Right lobe of liver (tissue), 4 donors: ENCODE data around the gene UEVLD.

Source experiments
- POLR2A ChIP-seq: fragments of 450-650 bp; IDR thresholded peaks from one replicate; pipeline ENCODE4 v1.6.1; 2017; ENCODE audit warnings: antibody characterized with exemption, mild to moderate bottlenecking
- TF ChIP-seq, protein P1 (sequence below), 4 donors: fragments of 200-600 bp in 3 of 4; fragments of 450-650 bp in 1 of 4; IDR thresholded peaks; one replicate each; pipeline versions ENCODE4 v1.5.1 to v1.8.0; 2016 to 2022; ENCODE audit warnings: antibody characterized with exemption in 4 of 4, mild to moderate bottlenecking in 2 of 4
- donor health status: DM: no; HTN: no; CAD: no.
- donor health status: DM: no; HTN: no; CAD: no.
- donor health status: DM: no; HTN: yes; CAD: no.

DNA sequence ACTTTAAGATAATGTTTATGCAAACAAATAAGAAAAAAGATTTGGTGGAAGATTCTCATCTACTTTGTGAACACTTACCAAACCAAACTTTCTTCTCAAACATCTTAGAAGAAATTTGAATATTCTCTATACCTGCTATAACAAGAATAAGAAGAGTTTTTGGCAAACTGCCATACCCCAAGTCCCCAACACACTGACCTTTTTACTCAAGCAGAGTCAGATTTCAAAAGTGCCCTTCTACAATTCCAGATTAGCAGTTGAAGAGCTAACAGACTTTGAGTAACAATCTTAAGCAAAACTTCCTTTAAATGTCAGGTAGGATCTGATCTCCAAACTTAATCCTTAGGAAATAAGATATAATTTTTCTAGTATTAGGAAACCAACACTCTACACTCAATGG, 95.6 kb downstream of the UEVLD start:
- TF ChIP-seq POLR2A = no peak
- TF ChIP-seq, protein P1, sequence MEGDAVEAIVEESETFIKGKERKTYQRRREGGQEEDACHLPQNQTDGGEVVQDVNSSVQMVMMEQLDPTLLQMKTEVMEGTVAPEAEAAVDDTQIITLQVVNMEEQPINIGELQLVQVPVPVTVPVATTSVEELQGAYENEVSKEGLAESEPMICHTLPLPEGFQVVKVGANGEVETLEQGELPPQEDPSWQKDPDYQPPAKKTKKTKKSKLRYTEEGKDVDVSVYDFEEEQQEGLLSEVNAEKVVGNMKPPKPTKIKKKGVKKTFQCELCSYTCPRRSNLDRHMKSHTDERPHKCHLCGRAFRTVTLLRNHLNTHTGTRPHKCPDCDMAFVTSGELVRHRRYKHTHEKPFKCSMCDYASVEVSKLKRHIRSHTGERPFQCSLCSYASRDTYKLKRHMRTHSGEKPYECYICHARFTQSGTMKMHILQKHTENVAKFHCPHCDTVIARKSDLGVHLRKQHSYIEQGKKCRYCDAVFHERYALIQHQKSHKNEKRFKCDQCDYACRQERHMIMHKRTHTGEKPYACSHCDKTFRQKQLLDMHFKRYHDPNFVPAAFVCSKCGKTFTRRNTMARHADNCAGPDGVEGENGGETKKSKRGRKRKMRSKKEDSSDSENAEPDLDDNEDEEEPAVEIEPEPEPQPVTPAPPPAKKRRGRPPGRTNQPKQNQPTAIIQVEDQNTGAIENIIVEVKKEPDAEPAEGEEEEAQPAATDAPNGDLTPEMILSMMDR (IDR thresholded peaks at IDR 0.05) = no peak
